ENCODE measurements around the gene PELI2. TPM values are rescaled to one million over a fixed set of nuclear protein-coding genes. Genes with fewer than 3 reads are reported as not detected.

PELI2 gene
- total RNA-seq, 1 experiment from 2014 or later: 0.19 TPM

- Mint-ChIP-seq H3K27ac (ENCODE audit: low read depth, unreplicated experiment) (no peak overlapping the region), H3K4me1 (ENCODE audit: insufficient read depth, unreplicated experiment) (peaks cover 9% of the 10 kb centered on the region), H3K4me3 (ENCODE audit: unreplicated experiment) (no peak overlapping the region), H3K36me3 (ENCODE audit: insufficient read depth, unreplicated experiment) (no peaks in the 10 kb centered on the region), H3K27me3 (ENCODE audit: insufficient read depth, unreplicated experiment) (no peaks in the 10 kb centered on the region), H3K9me3 (ENCODE audit: unreplicated experiment) (no peaks in the 10 kb centered on the region)
- intact Hi-C loops (cut with micrococcal nuclease): loop anchor here (5.0 to 10.0 kb wide), 2 partner anchors 98 to 895 kb away; no protein-coding TSS in a partner anchor
- ChIA-PET POLR2A (interaction anchor here (0.6 kb wide), 1 partner anchor 985 kb away, joined by 3 read pairs; no protein-coding TSS in a partner anchor), CTCF (interaction anchor here (0.7 to 0.8 kb wide), 2 partner anchors 386 to 500 kb away, joined by 3 to 6 read pairs; no protein-coding TSS in a partner anchor)
- no TSS peak for BruUV-seq (replicated peaks)
- TF ChIP-seq, protein P1, sequence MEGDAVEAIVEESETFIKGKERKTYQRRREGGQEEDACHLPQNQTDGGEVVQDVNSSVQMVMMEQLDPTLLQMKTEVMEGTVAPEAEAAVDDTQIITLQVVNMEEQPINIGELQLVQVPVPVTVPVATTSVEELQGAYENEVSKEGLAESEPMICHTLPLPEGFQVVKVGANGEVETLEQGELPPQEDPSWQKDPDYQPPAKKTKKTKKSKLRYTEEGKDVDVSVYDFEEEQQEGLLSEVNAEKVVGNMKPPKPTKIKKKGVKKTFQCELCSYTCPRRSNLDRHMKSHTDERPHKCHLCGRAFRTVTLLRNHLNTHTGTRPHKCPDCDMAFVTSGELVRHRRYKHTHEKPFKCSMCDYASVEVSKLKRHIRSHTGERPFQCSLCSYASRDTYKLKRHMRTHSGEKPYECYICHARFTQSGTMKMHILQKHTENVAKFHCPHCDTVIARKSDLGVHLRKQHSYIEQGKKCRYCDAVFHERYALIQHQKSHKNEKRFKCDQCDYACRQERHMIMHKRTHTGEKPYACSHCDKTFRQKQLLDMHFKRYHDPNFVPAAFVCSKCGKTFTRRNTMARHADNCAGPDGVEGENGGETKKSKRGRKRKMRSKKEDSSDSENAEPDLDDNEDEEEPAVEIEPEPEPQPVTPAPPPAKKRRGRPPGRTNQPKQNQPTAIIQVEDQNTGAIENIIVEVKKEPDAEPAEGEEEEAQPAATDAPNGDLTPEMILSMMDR (IDR thresholded peaks at IDR 0.05; ENCODE audit: unreplicated experiment): no peak
- no peak for DNase-seq (ENCODE audit: unreplicated experiment)
Observed at GRCh38 chr14:56342494-56342942, 224.3 kb downstream of the PELI2 start.

- DNase-seq (ENCODE audit: unreplicated experiment): no peak
- Mint-ChIP-seq H3K27me3 (ENCODE audit: insufficient read depth, unreplicated experiment) (no peaks in the 10 kb centered on the region), H3K4me3 (ENCODE audit: unreplicated experiment) (no peak overlapping the region), H3K36me3 (ENCODE audit: insufficient read depth, unreplicated experiment) (no peaks in the 10 kb centered on the region), H3K4me1 (ENCODE audit: insufficient read depth, unreplicated experiment) (peaks cover 5% of the 10 kb centered on the region), H3K27ac (ENCODE audit: low read depth, unreplicated experiment) (no peak overlapping the region), H3K9me3 (ENCODE audit: unreplicated experiment) (no peaks in the 10 kb centered on the region)
- TF ChIP-seq, protein P1 (IDR thresholded peaks at IDR 0.05; ENCODE audit: unreplicated experiment): no peak
- ChIA-PET CTCF (no interaction called here), POLR2A (no interaction called here)
- intact Hi-C loops (cut with micrococcal nuclease): loop anchor here (10.0 kb wide), 1 partner anchor 105 kb away; no protein-coding TSS in a partner anchor
- BruUV-seq (replicated peaks): no TSS peak
Observed at GRCh38 chr14:56349960-56350359, 231.7 kb downstream of the PELI2 start.
